HG03575 (cell line): Measurements from ENCODE around the gene SLC16A5.

Source experiments
- ATAC-seq: cut with Tn5 transposase; IDR thresholded peaks from one replicate; pipeline ENCODE4 v1.9.1; 2021; ENCODE audit not compliant: unreplicated experiment, insufficient number of reproducible peaks, low FRiP score; ENCODE audit errors: extremely low read depth

Gene SLC16A5

GRCh38 chr17:75081611-75082540 is 5.9 kb upstream of the SLC16A5 start:
- no peak for ATAC-seq

GRCh38 chr17:75082683-75083082 is 5.1 kb upstream of the SLC16A5 start:
- no peak for ATAC-seq

- ATAC-seq = no peak
Observed at GRCh38 chr17:75084039-75084660, 3.6 kb upstream of the SLC16A5 start.

- ATAC-seq = no peak
Observed at GRCh38 chr17:75086496-75087181, 1.1 kb upstream of the SLC16A5 start.

- no peak for ATAC-seq
Observed at GRCh38 chr17:75087182-75087557, 584 bp upstream of the SLC16A5 start.

GRCh38 chr17:75088465-75089417 is 987 bp downstream of the SLC16A5 start:
- ATAC-seq = no peak

GRCh38 chr17:75090871-75091854 is 3.4 kb downstream of the SLC16A5 start:
- ATAC-seq = no peak

- no peak for ATAC-seq
Observed at GRCh38 chr17:75091855-75092327, 4.1 kb downstream of the SLC16A5 start.

- no peak for ATAC-seq
Observed at GRCh38 chr17:75093548-75094158, 5.9 kb downstream of the SLC16A5 start.

- no peak for ATAC-seq
Observed at GRCh38 chr17:75094871-75095399, 7.2 kb downstream of the SLC16A5 start.

- no peak for ATAC-seq
Observed at GRCh38 chr17:75096082-75096625, 8.4 kb downstream of the SLC16A5 start.

- ATAC-seq = no peak
Observed at GRCh38 chr17:75097865-75098264, 10.1 kb downstream of the SLC16A5 start.

- no peak for ATAC-seq
Observed at GRCh38 chr17:75098861-75099260, 11.1 kb downstream of the SLC16A5 start.

GRCh38 chr17:75099881-75100595 is 12.3 kb downstream of the SLC16A5 start:
- no peak for ATAC-seq

- ATAC-seq = no peak
Observed at GRCh38 chr17:75102385-75102821, 14.6 kb downstream of the SLC16A5 start.
